Uterus (tissue), 2 donors: ENCODE measurements around the gene DENND1A.

Experiments used
- POLR2A ChIP-seq, 2 donors: fragments of 450-650 bp; IDR thresholded peaks; one replicate each; pipeline ENCODE4 v1.6.1; 2016; ENCODE audit warnings: antibody characterized with exemption in 2 of 2, mild to moderate bottlenecking in 1 of 2, moderate library complexity in 1 of 2
- TF ChIP-seq, protein P1 (sequence below), 4 experiments: fragments of 200-600 bp in 2 of 4; fragments of 450-650 bp in 2 of 4; sonication (generic) in 2 of 4; IDR thresholded peaks; one replicate each; pipeline ENCODE4 v1.5.1; 2016 to 2019; ENCODE audit warnings: antibody characterized with exemption in 4 of 4, mild to moderate bottlenecking in 2 of 4, moderate library complexity in 1 of 4

DNA sequence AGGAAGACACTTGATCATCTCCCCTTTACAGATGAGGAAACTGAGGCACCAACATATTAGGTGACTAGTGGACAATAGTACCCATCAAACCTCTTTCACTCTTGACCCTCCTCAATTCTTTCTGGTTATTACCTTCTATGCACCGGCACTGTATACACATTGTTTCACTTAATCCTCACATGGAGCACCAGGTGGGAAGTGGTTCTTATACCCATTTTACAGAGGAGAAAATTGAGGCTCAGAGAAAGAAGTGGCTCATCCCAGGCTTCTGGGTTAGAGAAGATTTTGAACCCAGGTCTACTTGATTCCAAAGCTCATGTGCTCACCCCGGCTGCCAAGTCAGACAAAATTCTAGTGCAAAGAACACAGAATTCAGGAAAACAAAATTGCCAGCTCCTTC is 17.4 kb upstream of the DENND1A start:
- TF ChIP-seq, protein P1, sequence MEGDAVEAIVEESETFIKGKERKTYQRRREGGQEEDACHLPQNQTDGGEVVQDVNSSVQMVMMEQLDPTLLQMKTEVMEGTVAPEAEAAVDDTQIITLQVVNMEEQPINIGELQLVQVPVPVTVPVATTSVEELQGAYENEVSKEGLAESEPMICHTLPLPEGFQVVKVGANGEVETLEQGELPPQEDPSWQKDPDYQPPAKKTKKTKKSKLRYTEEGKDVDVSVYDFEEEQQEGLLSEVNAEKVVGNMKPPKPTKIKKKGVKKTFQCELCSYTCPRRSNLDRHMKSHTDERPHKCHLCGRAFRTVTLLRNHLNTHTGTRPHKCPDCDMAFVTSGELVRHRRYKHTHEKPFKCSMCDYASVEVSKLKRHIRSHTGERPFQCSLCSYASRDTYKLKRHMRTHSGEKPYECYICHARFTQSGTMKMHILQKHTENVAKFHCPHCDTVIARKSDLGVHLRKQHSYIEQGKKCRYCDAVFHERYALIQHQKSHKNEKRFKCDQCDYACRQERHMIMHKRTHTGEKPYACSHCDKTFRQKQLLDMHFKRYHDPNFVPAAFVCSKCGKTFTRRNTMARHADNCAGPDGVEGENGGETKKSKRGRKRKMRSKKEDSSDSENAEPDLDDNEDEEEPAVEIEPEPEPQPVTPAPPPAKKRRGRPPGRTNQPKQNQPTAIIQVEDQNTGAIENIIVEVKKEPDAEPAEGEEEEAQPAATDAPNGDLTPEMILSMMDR (IDR thresholded peaks at IDR 0.05) = no peak
- no peak for TF ChIP-seq POLR2A (IDR thresholded peaks at IDR 0.05)
